Measurements from ENCODE around the gene NACC1.

GRCh38 chr19:13122275-13122878, 4.3 kb downstream of the NACC1 start:
- TF ChIP-seq ZNF530 (CRISPR knock-in tag; IDR thresholded peaks at IDR 0.05; ENCODE audit: low read depth) (no peak), JUND (CRISPR knock-in tag; IDR thresholded peaks at IDR 0.05) (no peak), EZH2 (conservative IDR thresholded peaks at IDR 0.05; ENCODE audit: low read depth, low read length) (no peak), KAT2B (IDR thresholded peaks at IDR 0.05; ENCODE audit: borderline replicate concordance, low read depth, low read length) (no peak), RELA (CRISPR knock-in tag; IDR thresholded peaks at IDR 0.05) (no peak), KLF12 (CRISPR knock-in tag; IDR thresholded peaks at IDR 0.05; ENCODE audit: borderline replicate concordance) (no peak), POLR2A (IDR thresholded peaks at IDR 0.05; ENCODE audit: insufficient read depth in 1 of 2, low read depth in 2 of 2, low read length in 2 of 2) (no peak), ZNF138 (CRISPR knock-in tag; IDR thresholded peaks at IDR 0.05; ENCODE audit: low read depth) (no peak)
- TF ChIP-seq, protein P1, sequence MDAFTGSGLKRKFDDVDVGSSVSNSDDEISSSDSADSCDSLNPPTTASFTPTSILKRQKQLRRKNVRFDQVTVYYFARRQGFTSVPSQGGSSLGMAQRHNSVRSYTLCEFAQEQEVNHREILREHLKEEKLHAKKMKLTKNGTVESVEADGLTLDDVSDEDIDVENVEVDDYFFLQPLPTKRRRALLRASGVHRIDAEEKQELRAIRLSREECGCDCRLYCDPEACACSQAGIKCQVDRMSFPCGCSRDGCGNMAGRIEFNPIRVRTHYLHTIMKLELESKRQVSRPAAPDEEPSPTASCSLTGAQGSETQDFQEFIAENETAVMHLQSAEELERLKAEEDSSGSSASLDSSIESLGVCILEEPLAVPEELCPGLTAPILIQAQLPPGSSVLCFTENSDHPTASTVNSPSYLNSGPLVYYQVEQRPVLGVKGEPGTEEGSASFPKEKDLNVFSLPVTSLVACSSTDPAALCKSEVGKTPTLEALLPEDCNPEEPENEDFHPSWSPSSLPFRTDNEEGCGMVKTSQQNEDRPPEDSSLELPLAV (CRISPR knock-in tag; conservative IDR thresholded peaks at IDR 0.05; ENCODE audit: low read depth) = no peak
- TF ChIP-seq, protein P2, sequence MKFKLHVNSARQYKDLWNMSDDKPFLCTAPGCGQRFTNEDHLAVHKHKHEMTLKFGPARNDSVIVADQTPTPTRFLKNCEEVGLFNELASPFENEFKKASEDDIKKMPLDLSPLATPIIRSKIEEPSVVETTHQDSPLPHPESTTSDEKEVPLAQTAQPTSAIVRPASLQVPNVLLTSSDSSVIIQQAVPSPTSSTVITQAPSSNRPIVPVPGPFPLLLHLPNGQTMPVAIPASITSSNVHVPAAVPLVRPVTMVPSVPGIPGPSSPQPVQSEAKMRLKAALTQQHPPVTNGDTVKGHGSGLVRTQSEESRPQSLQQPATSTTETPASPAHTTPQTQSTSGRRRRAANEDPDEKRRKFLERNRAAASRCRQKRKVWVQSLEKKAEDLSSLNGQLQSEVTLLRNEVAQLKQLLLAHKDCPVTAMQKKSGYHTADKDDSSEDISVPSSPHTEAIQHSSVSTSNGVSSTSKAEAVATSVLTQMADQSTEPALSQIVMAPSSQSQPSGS (CRISPR knock-in tag; IDR thresholded peaks at IDR 0.05) = no peak
- TF ChIP-seq, protein P3, sequence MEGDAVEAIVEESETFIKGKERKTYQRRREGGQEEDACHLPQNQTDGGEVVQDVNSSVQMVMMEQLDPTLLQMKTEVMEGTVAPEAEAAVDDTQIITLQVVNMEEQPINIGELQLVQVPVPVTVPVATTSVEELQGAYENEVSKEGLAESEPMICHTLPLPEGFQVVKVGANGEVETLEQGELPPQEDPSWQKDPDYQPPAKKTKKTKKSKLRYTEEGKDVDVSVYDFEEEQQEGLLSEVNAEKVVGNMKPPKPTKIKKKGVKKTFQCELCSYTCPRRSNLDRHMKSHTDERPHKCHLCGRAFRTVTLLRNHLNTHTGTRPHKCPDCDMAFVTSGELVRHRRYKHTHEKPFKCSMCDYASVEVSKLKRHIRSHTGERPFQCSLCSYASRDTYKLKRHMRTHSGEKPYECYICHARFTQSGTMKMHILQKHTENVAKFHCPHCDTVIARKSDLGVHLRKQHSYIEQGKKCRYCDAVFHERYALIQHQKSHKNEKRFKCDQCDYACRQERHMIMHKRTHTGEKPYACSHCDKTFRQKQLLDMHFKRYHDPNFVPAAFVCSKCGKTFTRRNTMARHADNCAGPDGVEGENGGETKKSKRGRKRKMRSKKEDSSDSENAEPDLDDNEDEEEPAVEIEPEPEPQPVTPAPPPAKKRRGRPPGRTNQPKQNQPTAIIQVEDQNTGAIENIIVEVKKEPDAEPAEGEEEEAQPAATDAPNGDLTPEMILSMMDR (CRISPR knock-in tag; IDR thresholded peaks at IDR 0.05) = no peak

Data from HepG2 (cell line).